Fibroblast of lung (primary cell): ENCODE data around the gene OCA2.

Experiments
- CTCF ChIP-seq, 2 donors: IDR thresholded peaks in 1 of 2; conservative IDR thresholded peaks in 1 of 2; 1 replicate in 1 of 2; 2 replicates in 1 of 2; pipeline ENCODE4 v1.5.1; 2011 to 2012; ENCODE audit warnings: low read length in 2 of 2, control low read depth in 1 of 2, inconsistent platforms in 1 of 2, low read depth in 1 of 2, mild to moderate bottlenecking in 1 of 2
- EZH2 ChIP-seq: IDR thresholded peaks from 2 replicates; pipeline ENCODE4 v1.5.1; 2012; ENCODE audit warnings: low read length, control low read depth, mild to moderate bottlenecking; ENCODE audit errors: missing control alignments

- TF ChIP-seq EZH2 (no peak), CTCF (conservative IDR thresholded peaks at IDR 0.05 in 1 of 2, IDR thresholded peaks at IDR 0.05 in 1 of 2; ENCODE audit: low read depth in 1 of 2, low read length in 2 of 2) (no peak)
Measured at GRCh38 chr15:27770086-27770607, 329.0 kb downstream of the OCA2 start.
